Measurements from ENCODE around the gene SMCO2.

- TF ChIP-seq CTCF (IDR thresholded peaks at IDR 0.05) = no peak
- no peak for TF ChIP-seq POLR2A (IDR thresholded peaks at IDR 0.05)
- no peak for TF ChIP-seq EP300 (IDR thresholded peaks at IDR 0.05)
Observed at GRCh38 chr12:27537855-27538675, 91.5 kb downstream of the SMCO2 start.
